HepG2 (cell line): Measurements from ENCODE around the gene IRF2BPL. TPM values are rescaled to one million over a fixed set of nuclear protein-coding genes. Genes with fewer than 3 reads are reported as not detected.

ENCODE experiments used
- ETV5 ChIP-seq: IDR thresholded peaks from 2 replicates; pipeline ENCODE4 v1.6.1; 2018; ENCODE audit warnings: missing biosample characterization, missing genetic modification reagents, inconsistent platforms, borderline replicate concordance
- KLF12 ChIP-seq: sonication (generic); formaldehyde crosslinking; IDR thresholded peaks from 2 replicates; pipeline ENCODE4 v1.4.0; 2020; ENCODE audit warnings: missing genetic modification reagents, borderline replicate concordance
- TP53 ChIP-seq: sonication (generic); formaldehyde crosslinking; conservative IDR thresholded peaks from 2 replicates; pipeline ENCODE4 v1.4.0; 2020; ENCODE audit warnings: missing genetic modification reagents
- ZNF747 ChIP-seq: sonication (generic); formaldehyde crosslinking; IDR thresholded peaks from 2 replicates; pipeline ENCODE4 v1.8.1; 2023; ENCODE audit warnings: missing genetic modification reagents, mild to moderate bottlenecking, borderline replicate concordance
- polyA plus RNA-seq, 8 experiments: library from polyadenylated mRNA; depleted of rRNA in 3 of 8; stranded (reverse) in 7 of 8; unstranded in 1 of 8; fragments of >200 nt; fragmentation: Illumina TruSeq in 4 of 8; extraction: Trizol in 4 of 8; gene quantifications; 2 replicates each; pipeline versions ENCODE4 v1.2.1 to v1.2.3, GENCODE V29; 2011 to 2016; ENCODE audit warnings: low read depth in 4 of 8, missing spikeins in 1 of 8, mixed read lengths in 1 of 8; ENCODE audit not compliant: insufficient read depth in 1 of 8
- total RNA-seq, 5 experiments: library from RNA; depleted of rRNA; stranded (reverse); fragments of >200 nt; fragmentation: Illumina TruSeq; extraction: Trizol; gene quantifications; 2 replicates each; pipeline ENCODE4 v1.2.3, GENCODE V29; 2016; ENCODE audit warnings: low read depth in 1 of 5
- TF ChIP-seq, protein P1 (sequence below): sonication (generic); formaldehyde crosslinking; IDR thresholded peaks from 2 replicates; pipeline ENCODE4 v1.5.0; 2020; ENCODE audit warnings: mild to moderate bottlenecking, missing genetic modification reagents
- TF ChIP-seq, protein P2 (sequence below): sonication (generic); formaldehyde crosslinking; IDR thresholded peaks from 2 replicates; pipeline ENCODE4 v1.4.0; 2020; ENCODE audit warnings: missing genetic modification reagents

IRF2BPL gene
- total and polyA plus RNA-seq, 2 of the 13 experiments (the other 11 are each of a cell fraction or from before 2014, with no cell fraction given), result 6.6 to 8.4 TPM

DNA sequence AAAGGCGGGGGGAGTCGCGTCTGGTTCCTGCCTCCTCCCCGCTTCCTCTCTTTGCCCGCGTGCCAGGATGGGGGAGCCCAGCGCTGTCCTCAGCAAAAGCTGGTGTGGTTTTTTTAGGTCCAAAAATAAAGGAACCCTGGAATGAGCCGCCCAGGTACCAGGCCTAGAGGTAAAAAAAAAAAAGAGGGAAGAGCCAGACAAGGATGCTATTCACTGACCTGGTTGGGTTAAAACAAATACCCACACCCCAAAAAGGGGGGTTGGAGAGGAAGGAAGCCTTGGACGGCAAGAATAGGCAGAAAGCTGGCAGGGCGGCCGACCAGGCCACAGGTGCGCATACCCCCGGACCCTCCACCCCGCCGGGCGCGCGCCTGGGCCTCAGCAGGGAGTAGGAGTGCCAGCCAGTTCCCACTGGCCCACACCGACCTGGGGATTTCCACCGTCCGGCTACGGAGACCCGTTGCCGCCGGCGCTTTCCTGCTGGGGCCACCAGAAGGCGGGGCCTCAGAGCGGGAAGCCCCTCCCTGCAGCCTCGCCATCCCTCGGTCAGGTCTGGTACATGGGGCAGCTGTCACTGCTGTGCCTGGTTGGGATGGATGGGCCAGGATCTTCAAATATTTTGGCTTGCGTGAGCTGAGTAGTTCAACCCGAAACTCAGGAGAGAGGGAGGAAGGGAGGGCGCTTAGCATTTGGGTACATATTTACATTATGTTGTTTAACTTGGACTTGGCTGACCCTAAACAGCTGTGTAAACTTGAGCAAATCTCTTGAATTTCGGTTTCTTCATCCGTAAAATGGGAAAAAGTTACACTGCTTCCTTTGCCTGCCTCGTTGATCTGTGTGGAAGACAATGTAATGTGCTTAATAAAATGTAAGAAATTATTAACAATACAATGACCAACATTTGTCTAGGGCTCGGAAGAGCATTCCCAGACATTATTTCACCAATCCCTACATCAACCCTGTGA is 5.4 kb upstream of the IRF2BPL start (continued):
- TF ChIP-seq, protein P1, sequence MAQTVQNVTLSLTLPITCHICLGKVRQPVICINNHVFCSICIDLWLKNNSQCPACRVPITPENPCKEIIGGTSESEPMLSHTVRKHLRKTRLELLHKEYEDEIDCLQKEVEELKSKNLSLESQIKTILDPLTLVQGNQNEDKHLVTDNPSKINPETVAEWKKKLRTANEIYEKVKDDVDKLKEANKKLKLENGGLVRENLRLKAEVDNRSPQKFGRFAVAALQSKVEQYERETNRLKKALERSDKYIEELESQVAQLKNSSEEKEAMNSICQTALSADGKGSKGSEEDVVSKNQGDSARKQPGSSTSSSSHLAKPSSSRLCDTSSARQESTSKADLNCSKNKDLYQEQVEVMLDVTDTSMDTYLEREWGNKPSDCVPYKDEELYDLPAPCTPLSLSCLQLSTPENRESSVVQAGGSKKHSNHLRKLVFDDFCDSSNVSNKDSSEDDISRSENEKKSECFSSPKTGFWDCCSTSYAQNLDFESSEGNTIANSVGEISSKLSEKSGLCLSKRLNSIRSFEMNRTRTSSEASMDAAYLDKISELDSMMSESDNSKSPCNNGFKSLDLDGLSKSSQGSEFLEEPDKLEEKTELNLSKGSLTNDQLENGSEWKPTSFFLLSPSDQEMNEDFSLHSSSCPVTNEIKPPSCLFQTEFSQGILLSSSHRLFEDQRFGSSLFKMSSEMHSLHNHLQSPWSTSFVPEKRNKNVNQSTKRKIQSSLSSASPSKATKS (CRISPR knock-in tag), result no peak
- TF ChIP-seq, protein P2, sequence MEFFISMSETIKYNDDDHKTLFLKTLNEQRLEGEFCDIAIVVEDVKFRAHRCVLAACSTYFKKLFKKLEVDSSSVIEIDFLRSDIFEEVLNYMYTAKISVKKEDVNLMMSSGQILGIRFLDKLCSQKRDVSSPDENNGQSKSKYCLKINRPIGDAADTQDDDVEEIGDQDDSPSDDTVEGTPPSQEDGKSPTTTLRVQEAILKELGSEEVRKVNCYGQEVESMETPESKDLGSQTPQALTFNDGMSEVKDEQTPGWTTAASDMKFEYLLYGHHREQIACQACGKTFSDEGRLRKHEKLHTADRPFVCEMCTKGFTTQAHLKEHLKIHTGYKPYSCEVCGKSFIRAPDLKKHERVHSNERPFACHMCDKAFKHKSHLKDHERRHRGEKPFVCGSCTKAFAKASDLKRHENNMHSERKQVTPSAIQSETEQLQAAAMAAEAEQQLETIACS (CRISPR knock-in tag), result peak; percentile 67; the same call in 1 of the 2 replicates
- peak; percentile 60 for TF ChIP-seq ETV5 (CRISPR knock-in tag)
- TF ChIP-seq TP53 (CRISPR knock-in tag), result 0 out of 2 replicates have a peak, but pooled peaks have one; percentile 53
- no peak; the same call in 1 of the 2 replicates for TF ChIP-seq ZNF747 (CRISPR knock-in tag)
- 0 out of 2 replicates have a peak, but pooled peaks have one; percentile 53 for TF ChIP-seq KLF12 (CRISPR knock-in tag)
